NCI-H2227 treated with DMSO at 0.1 percent for 48 hours (cell line): ENCODE measurements around the gene TASP1.

Source experiments
- DNase-seq: peaks from one replicate; lab custom pipeline; 2025; lab: John Stamatoyannopoulos, UW

TASP1 gene

GRCh38 chr20:13441388-13441787, 197.3 kb downstream of the TASP1 start:
- DNase-seq: no peak

GRCh38 chr20:13436530-13436929, 202.2 kb downstream of the TASP1 start:
- no peak for DNase-seq

GRCh38 chr20:13432126-13432525, 206.6 kb downstream of the TASP1 start:
- no peak for DNase-seq

- DNase-seq: no peak
These were observed 208.3 kb downstream of the TASP1 start for GRCh38 chr20:13430346-13431002.

GRCh38 chr20:13428684-13429083, 210.0 kb downstream of the TASP1 start:
- DNase-seq: no peak

GRCh38 chr20:13426870-13427269, 211.9 kb downstream of the TASP1 start:
- DNase-seq: no peak

GRCh38 chr20:13425381-13426135, 213.2 kb downstream of the TASP1 start:
- no peak for DNase-seq

- DNase-seq: no peak
These were observed 214.4 kb downstream of the TASP1 start for GRCh38 chr20:13424174-13424833.

- no peak for DNase-seq
These were observed 215.1 kb downstream of the TASP1 start for GRCh38 chr20:13423472-13424173.

GRCh38 chr20:13422637-13423036, 216.1 kb downstream of the TASP1 start:
- no peak for DNase-seq

GRCh38 chr20:13420625-13421024, 218.1 kb downstream of the TASP1 start:
- no peak for DNase-seq

GRCh38 chr20:13419477-13419876, 219.3 kb downstream of the TASP1 start:
- no peak for DNase-seq

GRCh38 chr20:13418263-13419229, 220.2 kb downstream of the TASP1 start:
- no peak for DNase-seq

- DNase-seq: no peak
These were observed 222.2 kb downstream of the TASP1 start for GRCh38 chr20:13416531-13416930.

- DNase-seq: no peak
These were observed 225.8 kb downstream of the TASP1 start for GRCh38 chr20:13412806-13413445.

GRCh38 chr20:13404293-13404692, 234.4 kb downstream of the TASP1 start:
- no peak for DNase-seq

GRCh38 chr20:13403453-13403852, 235.3 kb downstream of the TASP1 start:
- no peak for DNase-seq

- DNase-seq: no peak
These were observed 235.7 kb downstream of the TASP1 start for GRCh38 chr20:13402986-13403385.

- DNase-seq: no peak
These were observed 236.5 kb downstream of the TASP1 start for GRCh38 chr20:13402171-13402760.

GRCh38 chr20:13401596-13401995, 237.1 kb downstream of the TASP1 start:
- no peak for DNase-seq
